Left lung (tissue), 10 donors: ENCODE measurements around the gene CCDC78. TPM values are rescaled to one million over a fixed set of nuclear protein-coding genes. Genes with fewer than 3 reads are reported as not detected.

Experiments
- ATAC-seq: fragments of 200-7000 bp; cut with Tn5 transposase; one replicate; pipeline ENCODE4 v1.9.1; 2020; ENCODE audit warnings: moderate library complexity
- DNase-seq, 4 donors: peaks; one replicate each; pipeline ENCODE4 v3.0.0-alpha.2; 2013 to 2020
- H3K27ac ChIP-seq, 2 donors: fragments of 200-600 bp; sonication (generic) in 1 of 2; one replicate each; pipeline versions ENCODE4 v1.5.0 to v1.8.0; 2020 to 2021
- H3K27me3 ChIP-seq, 2 donors: fragments of 200-600 bp; sonication (generic) in 1 of 2; one replicate each; pipeline versions ENCODE4 v1.5.0 to v1.8.0; 2020 to 2021
- H3K36me3 ChIP-seq, 2 donors: fragments of 200-600 bp; sonication (generic) in 1 of 2; one replicate each; pipeline versions ENCODE4 v1.5.0 to v1.8.0; 2020 to 2021
- H3K4me1 ChIP-seq, 2 donors: fragments of 200-600 bp; one replicate each; pipeline ENCODE4 v1.8.0; 2021
- H3K4me3 ChIP-seq, 2 donors: fragments of 200-600 bp; sonication (generic) in 1 of 2; one replicate each; pipeline versions ENCODE4 v1.5.0 to v1.8.0; 2020 to 2021; ENCODE audit warnings: mild to moderate bottlenecking in 1 of 2
- H3K9me3 ChIP-seq, 2 donors: fragments of 200-600 bp; sonication (generic) in 1 of 2; one replicate each; pipeline versions ENCODE4 v1.5.0 to v1.8.0; 2020 to 2021
- CTCF ChIP-seq, 2 donors: fragments of 200-600 bp; sonication (generic) in 1 of 2; IDR thresholded peaks; one replicate each; pipeline versions ENCODE4 v1.5.0 to v1.8.0; 2021; ENCODE audit warnings: antibody characterized with exemption in 2 of 2
- intact Hi-C, 2 donors: fragments of 100-400 bp; cut with DNase I; formaldehyde crosslinking; loops; one replicate each; pipeline versions ENCODE4 v1.11.2 to v1.14.2; 2022
- polyA plus RNA-seq, 6 donors: library from polyadenylated mRNA; unstranded; fragments of 120-200 nt; gene quantifications; one replicate each; pipeline ENCODE4 v1.2.1, GENCODE V29; 2013; ENCODE audit not compliant: insufficient read length in 6 of 6
- total RNA-seq, 2 donors: library from RNA; stranded (reverse); fragmentation: NEBNext Ultra II Directional; extraction: Animal tissue kit (Norgen Biotek cat#: 25700); gene quantifications; one replicate each; pipeline ENCODE4 v1.2.1, GENCODE V29; 2021
- donor health status: DM: no; HTN: yes; CAD: no.
- donor health status: DM: no; HTN: no; CAD: no.

Gene CCDC78
- total and polyA plus RNA-seq, 8 donors, result 0.96 to 13.7 (median 8.6) TPM

DNA sequence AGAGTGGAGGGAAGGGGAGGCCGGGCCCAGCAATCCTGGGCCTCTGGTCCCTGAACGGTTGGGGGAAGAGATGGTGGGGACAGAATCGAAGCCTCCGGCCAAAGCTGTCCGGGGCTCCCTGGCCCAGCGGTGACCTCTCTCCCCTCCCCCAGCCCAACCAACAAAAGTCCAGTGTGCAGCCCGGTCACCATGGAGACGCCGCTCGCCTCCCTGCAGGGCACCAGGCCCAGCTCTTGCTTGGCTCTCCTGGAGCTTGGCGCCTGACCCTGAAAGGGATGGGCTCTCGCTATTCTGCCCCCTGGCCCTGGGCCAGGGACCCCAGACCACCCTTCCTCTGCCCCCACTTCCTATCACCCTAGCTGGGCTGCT, 10.1 kb downstream of the CCDC78 start:
- peak overlapping the region in 1 of 2 donors; percentile 65 for H3K4me3 ChIP-seq

DNA sequence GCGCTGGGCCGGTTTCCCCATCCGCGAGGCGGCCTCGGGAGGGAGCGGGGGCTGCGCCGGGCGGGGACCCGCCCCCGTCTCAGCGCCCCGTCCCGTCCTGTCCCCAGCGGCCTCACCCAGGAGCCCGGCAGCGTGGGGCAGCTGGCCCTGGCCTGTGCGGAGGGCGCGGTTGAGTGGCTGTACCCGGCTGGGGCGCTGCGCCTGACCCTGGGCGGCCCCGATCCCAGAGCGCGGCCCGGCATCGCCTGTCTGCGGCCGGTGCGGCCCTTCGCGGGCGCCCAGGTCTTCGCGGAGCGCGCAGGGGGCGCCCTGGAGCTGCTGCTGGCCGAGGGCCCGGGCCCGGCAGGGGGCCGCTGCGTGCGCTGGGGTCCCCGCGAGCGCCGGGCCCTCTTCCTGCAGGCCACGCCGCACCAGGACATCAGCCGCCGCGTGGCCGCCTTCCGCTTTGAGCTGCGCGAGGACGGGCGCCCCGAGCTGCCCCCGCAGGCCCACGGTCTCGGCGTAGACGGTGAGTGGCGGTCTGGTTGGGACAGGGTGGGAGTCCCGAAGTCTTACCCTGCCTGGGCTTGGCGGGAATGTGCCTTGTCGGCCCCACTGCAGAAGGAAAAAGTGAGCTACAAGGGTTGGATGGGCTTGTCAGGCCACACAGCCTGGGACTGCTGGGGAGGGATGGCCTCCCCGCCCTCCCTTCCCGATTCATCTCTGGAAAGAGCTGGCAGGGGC, 10.6 kb downstream of the CCDC78 start:
- no peaks in the 10 kb centered on the region for H3K36me3 ChIP-seq
- TF ChIP-seq CTCF (IDR thresholded peaks at IDR 0.05), result no peak
- no peak overlapping the region for H3K27ac ChIP-seq
- ATAC-seq (peak; percentile 1), DNase-seq (no peak)
- H3K4me3 ChIP-seq, result peak overlapping the region; percentile 62 to 65
- H3K4me1 ChIP-seq, result peaks cover 17 to 53% of the 10 kb centered on the region in 2 donors
- H3K9me3 ChIP-seq, result no peaks in the 10 kb centered on the region
- intact Hi-C loops, result no loop called here
- H3K27me3 ChIP-seq, result peaks cover 5 to 79% of the 10 kb centered on the region in 2 donors

More for the DNA sequence above, 10.1 kb downstream of the CCDC78 start:
- no peak for ATAC-seq
- TF ChIP-seq CTCF (IDR thresholded peaks at IDR 0.05), result no peak
- no peaks in the 10 kb centered on the region for H3K36me3 ChIP-seq
- H3K9me3 ChIP-seq, result no peaks in the 10 kb centered on the region
- intact Hi-C loops, result no loop called here
- H3K27ac ChIP-seq, result no peak overlapping the region
- peak in 2 of 4 donors; percentile 59 to 64 for DNase-seq
- H3K27me3 ChIP-seq, result peaks cover 0 to 74% of the 10 kb centered on the region in 2 donors
- peaks cover 17 to 54% of the 10 kb centered on the region in 2 donors for H3K4me1 ChIP-seq

GRCh38 chr16:714558-715476, 11.4 kb downstream of the CCDC78 start, which contains the start of gene METRN:
Gene METRN, plus strand, starts transcription at chr16:715118. Its CDS starts 172 bp downstream, at chr16:715290.
- TF ChIP-seq CTCF (IDR thresholded peaks at IDR 0.05), result no peak
- DNase-seq (peak; percentile 84 to 97 (median 90)), ATAC-seq (peak; percentile 91)
- intact Hi-C loops, result loop anchor here in 1 of 2 donors (5.0 kb wide), 1 partner anchor 67 kb away; no protein-coding TSS in a partner anchor
- Histone ChIP-seq H3K27ac (no peak within 1 kb of the TSS), H3K36me3 (no peaks in the 10 kb centered on the region), H3K27me3 (peaks cover 12 to 81% of the 10 kb centered on the region in 2 donors), H3K4me1 (peaks cover 11 to 45% of the 10 kb centered on the region in 2 donors), H3K9me3 (no peaks in the 10 kb centered on the region), H3K4me3 (peak within 1 kb of the TSS; percentile 62 to 65)

GRCh38 chr16:714079-714478, 12.2 kb downstream of the CCDC78 start:
- H3K4me1 ChIP-seq, result peaks cover 11 to 41% of the 10 kb centered on the region in 2 donors
- intact Hi-C loops, result loop anchor here in 1 of 2 donors (5.0 kb wide), 1 partner anchor 68 kb away; no protein-coding TSS in a partner anchor
- H3K36me3 ChIP-seq, result no peaks in the 10 kb centered on the region
- H3K27ac ChIP-seq, result no peak overlapping the region
- DNase-seq (no peak), ATAC-seq (no peak)
- H3K27me3 ChIP-seq, result peaks cover 12 to 87% of the 10 kb centered on the region in 2 donors
- H3K9me3 ChIP-seq, result no peaks in the 10 kb centered on the region
- H3K4me3 ChIP-seq, result no peak overlapping the region
- TF ChIP-seq CTCF (IDR thresholded peaks at IDR 0.05), result no peak
